ENCODE results near the gene AOPEP.
"Not testable (repeated sequence)": the region's sequence is repeated elsewhere in the genome, so short reads cannot be mapped to it uniquely, and the experiment has no call there.

AOPEP gene

GRCh38 chr9:94870793-94871558 lies 144.5 kb downstream of the AOPEP start:
- peak; percentile 67 for DNase-seq (ENCODE audit: low read depth)

GRCh38 chr9:94872083-94872833 lies 145.8 kb downstream of the AOPEP start:
- no peak for DNase-seq (ENCODE audit: low read depth)

GRCh38 chr9:94872891-94873511 lies 146.5 kb downstream of the AOPEP start:
- peak; percentile 52 for DNase-seq (ENCODE audit: low read depth)

- DNase-seq (ENCODE audit: low read depth), result peak; percentile 76
These were observed 147.8 kb downstream of the AOPEP start for GRCh38 chr9:94874316-94874715.

GRCh38 chr9:94875300-94876020 lies 149.0 kb downstream of the AOPEP start:
- DNase-seq (ENCODE audit: low read depth), result no peak

- DNase-seq (ENCODE audit: low read depth), result not testable (repeated sequence)
These were observed 152.3 kb downstream of the AOPEP start for GRCh38 chr9:94878804-94879203.

- no peak for DNase-seq (ENCODE audit: low read depth)
These were observed 152.7 kb downstream of the AOPEP start for GRCh38 chr9:94879230-94879629.

GRCh38 chr9:94881023-94881422 lies 154.5 kb downstream of the AOPEP start:
- DNase-seq (ENCODE audit: low read depth), result no peak

GRCh38 chr9:94881454-94881853 lies 155.0 kb downstream of the AOPEP start:
- DNase-seq (ENCODE audit: low read depth), result no peak

GRCh38 chr9:94881940-94882339 lies 155.4 kb downstream of the AOPEP start:
- DNase-seq (ENCODE audit: low read depth), result no peak

GRCh38 chr9:94882966-94883641 lies 156.6 kb downstream of the AOPEP start:
- no peak for DNase-seq (ENCODE audit: low read depth)

GRCh38 chr9:94885854-94886447 lies 159.5 kb downstream of the AOPEP start:
- DNase-seq (ENCODE audit: low read depth), result no peak

- DNase-seq (ENCODE audit: low read depth), result no peak
These were observed 161.2 kb downstream of the AOPEP start for GRCh38 chr9:94887721-94888120.

GRCh38 chr9:94888775-94889174 lies 162.3 kb downstream of the AOPEP start:
- DNase-seq (ENCODE audit: low read depth), result no peak

- DNase-seq (ENCODE audit: low read depth), result no peak
These were observed 163.1 kb downstream of the AOPEP start for GRCh38 chr9:94889628-94890027.

- DNase-seq (ENCODE audit: low read depth), result no peak
These were observed 164.7 kb downstream of the AOPEP start for GRCh38 chr9:94891183-94891582.

GRCh38 chr9:94892675-94893074 lies 166.2 kb downstream of the AOPEP start:
- DNase-seq (ENCODE audit: low read depth), result no peak

- DNase-seq (ENCODE audit: low read depth), result no peak
These were observed 167.7 kb downstream of the AOPEP start for GRCh38 chr9:94894094-94894699.

GRCh38 chr9:94895668-94896067 lies 169.2 kb downstream of the AOPEP start:
- no peak for DNase-seq (ENCODE audit: low read depth)

GRCh38 chr9:94896512-94896911 lies 170.0 kb downstream of the AOPEP start:
- DNase-seq (ENCODE audit: low read depth), result no peak
